H1 (cell line): ENCODE results near the gene ZNF232. TPM values are rescaled to one million over a fixed set of nuclear protein-coding genes. Genes with fewer than 3 reads are reported as not detected.

ENCODE experiments used
- CTCF ChIA-PET: fragments of 300-600 bp; sonication (Branson Sonifier 250); formaldehyde crosslinking; loops from one replicate; lab custom pipeline; 2021; ENCODE audit not compliant: partially characterized antibody; lab: Charles Lee
- POLR2A ChIA-PET: fragments of 300-600 bp; sonication (Branson Sonifier 250); formaldehyde crosslinking; loops from one replicate; lab custom pipeline; 2021; ENCODE audit warnings: inconsistent platforms; ENCODE audit not compliant: partially characterized antibody; lab: Charles Lee
- DNase-seq, 2 experiments: peaks; one replicate each; pipeline versions ENCODE4 v3.0.0 to v3.0.0-alpha.2; 2010 to 2022; ENCODE audit warnings: low spot score in 2 of 2, low read depth in 1 of 2, mixed read lengths in 1 of 2
- FAIRE-seq: peaks from 2 replicates; lab custom pipeline; 2011; peaks lifted over from hg19 to GRCh38; lab: Jason Lieb, UNC
- H2AFZ ChIP-seq: 2 replicates; pipeline ENCODE4 v1.8.1; 2012; ENCODE audit warnings: low read length, inconsistent platforms
- H2AK5ac ChIP-seq: 2 replicates; pipeline ENCODE4 v1.6.1; 2013; ENCODE audit warnings: low read depth, low read length
- H2BK120ac ChIP-seq: replicated peaks from 2 replicates; pipeline ENCODE3; 2013; ENCODE audit warnings: low read depth, low read length, inconsistent platforms
- H2BK12ac ChIP-seq: 2 replicates; pipeline ENCODE4 v1.6.1; 2013; ENCODE audit warnings: low read depth, low read length
- H2BK15ac ChIP-seq: 2 replicates; pipeline ENCODE4 v1.6.1; 2013; ENCODE audit warnings: low read length
- H2BK20ac ChIP-seq: 2 replicates; pipeline ENCODE4 v1.6.1; 2013; ENCODE audit warnings: low read length
- H2BK5ac ChIP-seq: 2 replicates; pipeline ENCODE4 v1.6.1; 2013; ENCODE audit warnings: low read depth, low read length
- H3K14ac ChIP-seq: 2 replicates; pipeline ENCODE4 v1.6.1; 2013; ENCODE audit warnings: inconsistent platforms; ENCODE audit not compliant: insufficient read length
- H3K18ac ChIP-seq: 2 replicates; pipeline ENCODE4 v1.6.1; 2013; ENCODE audit warnings: low read length; ENCODE audit errors: extremely low read depth
- H3K23ac ChIP-seq: 2 replicates; pipeline ENCODE4 v1.6.1; 2013; ENCODE audit warnings: inconsistent platforms; ENCODE audit not compliant: insufficient read length
- H3K23me2 ChIP-seq: 2 replicates; pipeline ENCODE4 v1.6.1; 2013; ENCODE audit warnings: low read depth, low read length
- H3K27ac ChIP-seq: 2 replicates; pipeline ENCODE4 v1.6.1; 2011; ENCODE audit warnings: low read depth, low read length, inconsistent platforms
- H3K27me3 ChIP-seq, 4 experiments: replicated peaks in 1 of 4; 1 replicate in 1 of 4; 2 replicates in 3 of 4; pipeline versions ENCODE4 v1.6.1 to v1.8.1; 2011 to 2013; ENCODE audit warnings: low read length in 3 of 4, mild to moderate bottlenecking in 3 of 4, inconsistent platforms in 2 of 4, mixed read lengths in 2 of 4, moderate library complexity in 1 of 4; ENCODE audit not compliant: control insufficient read depth in 3 of 4, insufficient read depth in 3 of 4; ENCODE audit errors: extremely low read depth in 1 of 4
- H3K36me3 ChIP-seq, 4 experiments: 2 replicates each; pipeline versions ENCODE4 v1.6.1 to v1.8.1; 2011 to 2013; ENCODE audit warnings: mild to moderate bottlenecking in 4 of 4, low read length in 3 of 4, moderate library complexity in 2 of 4, control low read depth in 1 of 4, inconsistent platforms in 1 of 4; ENCODE audit not compliant: insufficient read depth in 4 of 4, control insufficient read depth in 2 of 4
- H3K4ac ChIP-seq: replicated peaks from 2 replicates; pipeline ENCODE3; 2013; ENCODE audit warnings: low read length, low read depth, mixed read lengths, inconsistent platforms; ENCODE audit not compliant: insufficient read length
- H3K4me1 ChIP-seq, 4 experiments: replicated peaks in 1 of 4; 1 replicate in 1 of 4; 2 replicates in 3 of 4; pipeline versions ENCODE4 v1.6.1 to v1.8.1; 2011 to 2013; ENCODE audit warnings: low read length in 3 of 4, inconsistent platforms in 2 of 4, mixed read lengths in 1 of 4; ENCODE audit not compliant: insufficient read depth in 4 of 4, control insufficient read depth in 3 of 4
- H3K4me2 ChIP-seq, 2 experiments: 2 replicates each; pipeline versions ENCODE4 v1.6.1 to v1.8.1; 2011 to 2013; ENCODE audit warnings: low read depth in 2 of 2, low read length in 2 of 2, control low read depth in 1 of 2, inconsistent platforms in 1 of 2, mild to moderate bottlenecking in 1 of 2; ENCODE audit not compliant: insufficient read depth in 1 of 2
- H3K4me3 ChIP-seq, 4 experiments: fragments of 200-600, 300-600 bp in 1 of 4; sonication (generic), shearing (Covaris generic), sonication (Bioruptor Twin) in 1 of 4; 2 replicates each; pipeline versions ENCODE4 v1.5.1 to v1.8.1; 2011 to 2016; ENCODE audit warnings: low read length in 4 of 4, low read depth in 3 of 4, control low read depth in 2 of 4, inconsistent platforms in 2 of 4, mild to moderate bottlenecking in 2 of 4, mixed read lengths in 1 of 4, moderate library complexity in 1 of 4; ENCODE audit not compliant: insufficient read depth in 2 of 4; ENCODE audit errors: extremely low read depth in 1 of 4
- H3K56ac ChIP-seq: replicated peaks from 2 replicates; pipeline ENCODE3; 2013; ENCODE audit warnings: low read depth, mild to moderate bottlenecking, mixed read lengths, low read length, inconsistent platforms; ENCODE audit not compliant: insufficient read length
- H3K79me1 ChIP-seq: 2 replicates; pipeline ENCODE4 v1.6.1; 2013; ENCODE audit warnings: low read depth, low read length, control low read depth
- H3K79me2 ChIP-seq, 2 experiments: 2 replicates each; pipeline versions ENCODE4 v1.6.1 to v1.8.1; 2012 to 2013; ENCODE audit warnings: low read length in 2 of 2, mild to moderate bottlenecking in 2 of 2, inconsistent platforms in 1 of 2; ENCODE audit not compliant: insufficient read depth in 2 of 2, control insufficient read depth in 1 of 2
- H3K9ac ChIP-seq, 4 experiments: replicated peaks in 1 of 4; 1 replicate in 1 of 4; 2 replicates in 3 of 4; pipeline versions ENCODE4 v1.6.1 to v1.8.1; 2011 to 2013; ENCODE audit warnings: low read depth in 3 of 4, low read length in 3 of 4, control low read depth in 2 of 4, mild to moderate bottlenecking in 2 of 4, moderate library complexity in 2 of 4, inconsistent platforms in 1 of 4; ENCODE audit errors: extremely low read depth in 1 of 4
- H3K9me3 ChIP-seq, 2 experiments: 2 replicates each; pipeline versions ENCODE4 v1.6.1 to v1.8.1; 2012 to 2013; ENCODE audit warnings: mild to moderate bottlenecking in 2 of 2, moderate library complexity in 2 of 2, control low read depth in 1 of 2, inconsistent platforms in 1 of 2, low read depth in 1 of 2, low read length in 1 of 2, mixed read lengths in 1 of 2; ENCODE audit not compliant: insufficient read depth in 2 of 2
- H4K20me1 ChIP-seq, 2 experiments: replicated peaks in 1 of 2; 2 replicates each; pipeline versions ENCODE3 to v1.8.1; 2011 to 2013; ENCODE audit warnings: inconsistent platforms in 2 of 2, low read length in 2 of 2, mild to moderate bottlenecking in 1 of 2; ENCODE audit not compliant: insufficient read depth in 2 of 2, control insufficient read depth in 1 of 2
- H4K5ac ChIP-seq: 2 replicates; pipeline ENCODE4 v1.6.1; 2013; ENCODE audit warnings: low read length, low read depth, mixed read lengths, inconsistent platforms; ENCODE audit not compliant: insufficient read length
- H4K8ac ChIP-seq: 2 replicates; pipeline ENCODE4 v1.8.0; 2013; ENCODE audit warnings: mild to moderate bottlenecking, moderate library complexity, low read length, inconsistent platforms; ENCODE audit not compliant: insufficient read depth; ENCODE audit errors: extremely low read depth
- H4K91ac ChIP-seq: replicated peaks from 2 replicates; pipeline ENCODE3; 2013; ENCODE audit warnings: low read length, mixed read lengths, inconsistent platforms; ENCODE audit not compliant: insufficient read length
- KDM5A ChIP-seq: fragments of 200-600 bp; IDR thresholded peaks from 2 replicates; pipeline ENCODE4 v1.7.1; 2012; ENCODE audit warnings: mild to moderate bottlenecking, low read length, inconsistent platforms, mixed read lengths
- WGBS, 2 experiments: shearing (Covaris generic) in 1 of 2; methylation state at CpG; one replicate each; pipeline versions ENCODE4 v1.1.6 to v1.1.7; 2013 to 2015; ENCODE audit warnings: low lambda C conversion rate in 2 of 2, mixed read lengths in 2 of 2, inconsistent platforms in 1 of 2, low coverage in 1 of 2, missing lambda C conversion rate in 1 of 2; ENCODE audit not compliant: insufficient replicate concordance in 2 of 2, insufficient coverage in 1 of 2, insufficient read length in 1 of 2; ENCODE audit errors: extremely low coverage in 1 of 2, missing lambda C conversion rate in 1 of 2; 5-methylcytosine and 5-hydroxymethylcytosine counted together
- polyA plus RNA-seq, 7 experiments: library from polyadenylated mRNA; depleted of rRNA in 3 of 7; stranded (reverse) in 5 of 7; unstranded in 2 of 7; fragments of >200 nt in 5 of 7; fragments of 200-250 nt in 2 of 7; gene quantifications; 1 replicate in 5 of 7; 2 replicates in 1 of 7; 4 replicates in 1 of 7; pipeline versions ENCODE4 v1.2.1 to v1.2.3, GENCODE V29; 2011 to 2013; ENCODE audit warnings: missing spikeins in 2 of 7, mixed read lengths in 2 of 7
- total RNA-seq: library from RNA; stranded (reverse); fragmentation: NEBNext Ultra II Directional; extraction: Animal tissue kit (Norgen Biotek cat#: 25700); gene quantifications from 2 replicates; pipeline ENCODE4 v1.2.1, GENCODE V29; 2021

The ZNF232 gene
- total and polyA plus RNA-seq, 2 of the 8 experiments (the other 6 are each of a cell fraction or from before 2014, with no cell fraction given): 11.1 to 41.0 TPM

GRCh38 chr17:5069724-5070123 is 42.0 kb downstream of the ZNF232 start:
- CTCF ChIA-PET: interaction anchor here (1.4 kb wide), 1 partner anchor 38 kb away, joined by 3 read pairs; no protein-coding TSS in a partner anchor
- H4K91ac ChIP-seq: no peak overlapping the region
- H3K14ac ChIP-seq: no peak overlapping the region
- H2BK5ac ChIP-seq: no peak overlapping the region
- H2BK12ac ChIP-seq: no peak overlapping the region
- no peak overlapping the region for H3K56ac ChIP-seq
- H2BK120ac ChIP-seq: no peak overlapping the region
- no peak for TF ChIP-seq KDM5A
- H4K5ac ChIP-seq: no peak overlapping the region
- H3K9me3 ChIP-seq: no peaks in the 10 kb centered on the region
- no peaks in the 10 kb centered on the region for H4K20me1 ChIP-seq
- H3K4ac ChIP-seq: no peak overlapping the region
- H3K27me3 ChIP-seq: no peaks in the 10 kb centered on the region; a peak in 1 of 7 replicates
- H3K36me3 ChIP-seq: no peaks in the 10 kb centered on the region
- H3K4me1 ChIP-seq: no peaks in the 10 kb centered on the region
- no peak overlapping the region for H3K23ac ChIP-seq
- H2BK20ac ChIP-seq: no peak overlapping the region
- no peak overlapping the region for H2AK5ac ChIP-seq
- H3K27ac ChIP-seq: no peak overlapping the region
- H2AFZ ChIP-seq: no peak overlapping the region
- no peak overlapping the region for H3K4me2 ChIP-seq
- H3K79me1 ChIP-seq: no peaks in the 10 kb centered on the region
- H2BK15ac ChIP-seq: no peak overlapping the region
- 91% methylated on average over 4 of the region's 4 CpGs; no CpG with 5 or more reads in 1 of the 2 experiments for WGBS, 2 experiments
- POLR2A ChIA-PET: no interaction called here
- H3K9ac ChIP-seq: no peak overlapping the region
- no peak for DNase-seq
- no peak overlapping the region for H3K4me3 ChIP-seq
- H4K8ac ChIP-seq: no peak overlapping the region
- H3K23me2 ChIP-seq: no peaks in the 10 kb centered on the region
- H3K18ac ChIP-seq: no peak overlapping the region
- no peaks in the 10 kb centered on the region for H3K79me2 ChIP-seq
- FAIRE-seq: no peak
